Duodenal mucosa (tissue), 2 donors: ENCODE results near the gene TSPAN8.
"Not testable (repeated sequence)": the region's sequence is repeated elsewhere in the genome, so short reads cannot be mapped to it uniquely, and the experiment has no call there.

Experiments
- H3K27ac ChIP-seq: one replicate; pipeline ENCODE4 v1.7.0; 2013; ENCODE audit warnings: low read depth, low read length
- H3K27me3 ChIP-seq, 2 donors: one replicate each; pipeline ENCODE4 v1.7.0; 2013; ENCODE audit warnings: low read length in 2 of 2, control low read depth in 1 of 2; ENCODE audit not compliant: insufficient read depth in 2 of 2, control insufficient read depth in 1 of 2
- H3K36me3 ChIP-seq, 2 donors: one replicate each; pipeline ENCODE4 v1.7.0; 2013; ENCODE audit warnings: low read length in 2 of 2, control low read depth in 1 of 2; ENCODE audit not compliant: insufficient read depth in 2 of 2, control insufficient read depth in 1 of 2
- H3K4me1 ChIP-seq, 2 donors: one replicate each; pipeline ENCODE4 v1.7.0; 2013; ENCODE audit warnings: low read length in 2 of 2, control low read depth in 1 of 2; ENCODE audit not compliant: insufficient read depth in 2 of 2, control insufficient read depth in 1 of 2
- H3K4me3 ChIP-seq, 2 donors: one replicate each; pipeline ENCODE4 v1.7.0; 2013; ENCODE audit warnings: low read length in 2 of 2, low read depth in 1 of 2
- H3K9ac ChIP-seq, 2 donors: one replicate each; pipeline ENCODE4 v1.7.0; 2013; ENCODE audit warnings: low read length in 2 of 2, low read depth in 1 of 2
- H3K9me3 ChIP-seq, 2 donors: one replicate each; pipeline ENCODE4 v1.7.0; 2013; ENCODE audit warnings: low read length in 2 of 2, control low read depth in 1 of 2; ENCODE audit not compliant: control insufficient read depth in 1 of 2

TSPAN8 gene

DNA sequence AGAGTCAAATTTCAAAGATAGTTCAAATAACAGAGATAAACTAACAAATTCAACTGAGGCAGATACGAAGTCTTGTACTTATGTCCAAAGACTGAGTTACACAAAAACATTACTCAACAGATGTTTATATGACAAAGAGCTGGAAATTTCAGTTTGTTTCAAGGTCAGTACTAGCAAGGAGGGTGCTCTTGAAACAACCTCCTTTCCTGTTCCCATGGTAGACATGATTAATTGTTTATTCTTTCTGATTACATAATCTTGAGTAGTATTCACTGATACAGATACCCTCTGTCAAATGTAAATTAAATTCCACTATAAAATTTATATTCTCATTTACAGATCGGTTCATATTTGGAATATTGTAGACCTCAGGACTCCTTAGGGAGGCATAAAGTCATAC lies 23.4 kb downstream of the TSPAN8 start:
- Histone ChIP-seq H3K9ac (no peak overlapping the region), H3K9me3 (no peaks in the 10 kb centered on the region), H3K27ac (no peak overlapping the region), H3K4me1 (peaks cover 11 to 57% of the 10 kb centered on the region in 2 donors), H3K27me3 (no peaks in the 10 kb centered on the region), H3K36me3 (peaks cover 14 to 17% of the 10 kb centered on the region in 2 donors), H3K4me3 (no peak overlapping the region)

DNA sequence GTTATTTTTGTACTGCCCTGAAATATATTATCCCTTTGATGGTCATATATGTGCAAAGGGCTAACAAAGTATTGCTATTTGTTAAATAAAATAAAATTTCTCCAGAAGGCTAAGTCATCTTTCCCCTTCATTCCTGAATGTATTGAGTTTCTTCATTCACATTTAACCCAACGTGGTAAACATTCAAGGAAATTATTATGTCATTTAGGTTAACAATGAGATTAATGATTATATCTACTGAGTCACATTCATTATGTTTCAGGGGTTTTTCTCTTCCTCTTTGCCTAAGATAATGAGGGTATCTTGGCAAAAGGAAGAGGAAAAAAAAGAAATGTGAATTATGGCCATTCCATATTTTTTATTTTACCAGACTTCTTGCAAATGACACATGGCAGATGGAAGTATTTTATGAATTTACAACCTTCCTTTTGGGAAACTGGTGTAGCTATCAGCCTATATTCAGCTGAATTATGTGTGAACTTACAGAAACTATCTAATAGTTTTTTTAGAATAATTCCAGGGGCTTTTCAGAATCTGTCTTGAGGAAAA lies 27.2 kb downstream of the TSPAN8 start:
- Histone ChIP-seq H3K4me3 (no peak overlapping the region), H3K36me3 (peaks cover 14 to 22% of the 10 kb centered on the region in 2 donors), H3K9ac (no peak overlapping the region), H3K4me1 (peaks cover 9 to 39% of the 10 kb centered on the region in 2 donors), H3K27me3 (no peaks in the 10 kb centered on the region), H3K9me3 (no peaks in the 10 kb centered on the region), H3K27ac (no peak overlapping the region)

DNA sequence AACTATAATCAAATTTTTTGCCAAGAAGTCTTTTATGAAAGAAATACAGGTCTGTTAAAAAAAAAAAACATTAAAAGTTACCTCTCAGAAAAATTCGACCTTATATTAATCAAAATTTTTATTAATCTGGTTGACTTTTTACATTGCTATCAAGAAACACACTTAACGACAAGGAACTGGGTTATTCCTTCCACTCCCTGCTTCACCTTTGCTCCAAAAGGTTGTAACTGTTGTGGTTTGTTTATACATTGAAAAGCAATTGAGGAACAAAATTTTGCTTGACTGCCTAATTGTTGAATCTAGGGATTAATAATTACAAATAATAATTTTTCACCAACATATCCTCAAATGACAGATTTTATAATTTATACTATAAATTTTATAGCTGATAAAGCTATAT lies 28.4 kb downstream of the TSPAN8 start:
- H3K9me3 ChIP-seq = no peaks in the 10 kb centered on the region
- H3K27ac ChIP-seq = no peak overlapping the region
- peaks cover 9 to 33% of the 10 kb centered on the region in 2 donors for H3K4me1 ChIP-seq
- peaks cover 24 to 26% of the 10 kb centered on the region in 2 donors for H3K36me3 ChIP-seq
- no peak overlapping the region for H3K4me3 ChIP-seq
- H3K9ac ChIP-seq = no peak overlapping the region
- H3K27me3 ChIP-seq = no peaks in the 10 kb centered on the region

DNA sequence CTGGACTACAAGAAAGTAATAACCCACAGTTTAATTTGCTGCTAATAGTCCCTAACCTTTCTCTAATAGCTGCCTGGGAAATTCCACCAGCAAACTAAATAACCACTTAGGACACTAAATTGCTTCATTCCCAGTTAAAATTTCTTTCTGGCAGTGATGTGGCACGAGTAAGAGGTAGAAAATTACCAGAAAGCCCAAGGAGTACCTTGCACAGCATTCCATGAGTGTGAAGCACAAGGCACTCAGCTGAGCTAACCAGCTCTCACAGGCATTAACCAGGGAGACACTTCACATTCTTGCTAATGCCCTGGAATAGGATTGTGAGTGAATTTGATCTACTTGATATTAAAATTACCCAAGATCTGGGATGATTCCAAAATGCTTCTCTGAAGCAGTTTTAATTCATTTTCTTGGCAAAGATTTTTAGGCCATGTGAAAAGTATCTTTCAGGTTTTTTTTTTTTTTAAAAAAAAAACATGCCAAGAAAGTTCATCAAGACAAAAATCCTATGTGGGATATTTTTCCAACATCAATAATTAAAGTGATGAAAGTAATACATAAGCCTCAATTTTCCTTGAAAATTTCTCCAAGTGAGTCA lies 29.5 kb downstream of the TSPAN8 start:
- peaks cover 22 to 30% of the 10 kb centered on the region in 2 donors for H3K36me3 ChIP-seq
- no peak overlapping the region for H3K4me3 ChIP-seq
- H3K27me3 ChIP-seq = no peaks in the 10 kb centered on the region
- no peak overlapping the region for H3K9ac ChIP-seq
- peaks cover 9 to 23% of the 10 kb centered on the region in 2 donors for H3K4me1 ChIP-seq
- no peak overlapping the region for H3K27ac ChIP-seq
- no peaks in the 10 kb centered on the region for H3K9me3 ChIP-seq

DNA sequence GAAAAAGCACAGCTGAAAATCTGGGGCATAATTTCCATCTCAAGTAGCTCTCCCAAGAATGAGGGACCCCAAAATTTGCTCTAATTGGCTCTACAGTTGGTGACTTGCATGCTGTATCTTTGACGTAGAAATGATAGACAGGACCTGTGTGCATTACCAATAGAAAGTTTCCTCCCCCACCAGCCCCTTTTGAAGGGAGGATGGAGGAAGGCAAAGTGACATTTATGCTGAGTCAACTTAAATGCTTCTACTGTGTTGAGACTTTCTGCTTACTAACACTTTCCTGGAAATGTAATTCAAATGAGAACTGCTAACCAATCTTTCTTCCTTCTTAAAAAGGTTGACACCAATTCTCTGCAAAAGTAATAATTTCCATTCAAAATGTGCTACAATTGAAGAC lies 31.9 kb downstream of the TSPAN8 start:
- Histone ChIP-seq H3K27me3 (no peaks in the 10 kb centered on the region), H3K4me3 (no peak overlapping the region), H3K27ac (no peak overlapping the region), H3K36me3 (peaks cover 22 to 23% of the 10 kb centered on the region in 2 donors), H3K9me3 (no peaks in the 10 kb centered on the region), H3K4me1 (peaks cover 9% of the 10 kb centered on the region in 2 donors), H3K9ac (no peak overlapping the region)

DNA sequence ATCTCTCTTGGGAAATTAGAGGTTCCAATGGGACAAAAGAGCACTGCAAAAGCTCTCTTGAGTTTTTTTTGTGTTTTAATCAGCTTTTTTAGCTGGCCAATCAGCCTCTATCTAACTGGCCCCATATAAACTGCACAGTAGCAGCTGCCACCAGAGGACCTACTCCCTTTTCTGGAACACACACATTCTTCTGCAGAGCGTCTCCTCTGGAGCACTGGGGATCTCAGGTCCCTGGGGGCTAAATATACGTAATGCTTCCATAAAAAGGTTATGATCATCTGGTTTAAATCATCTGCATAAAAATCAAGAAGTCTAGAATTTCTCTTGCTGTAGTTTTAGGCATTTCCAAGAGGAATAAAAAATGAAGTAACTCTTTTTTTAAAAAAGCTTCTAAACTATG lies 32.3 kb downstream of the TSPAN8 start:
- no peak overlapping the region for H3K9ac ChIP-seq
- H3K36me3 ChIP-seq = peaks cover 22 to 23% of the 10 kb centered on the region in 2 donors
- no peaks in the 10 kb centered on the region for H3K9me3 ChIP-seq
- peaks cover 5 to 7% of the 10 kb centered on the region in 2 donors for H3K4me1 ChIP-seq
- H3K27me3 ChIP-seq = no peaks in the 10 kb centered on the region
- H3K4me3 ChIP-seq = no peak overlapping the region
- no peak overlapping the region for H3K27ac ChIP-seq

DNA sequence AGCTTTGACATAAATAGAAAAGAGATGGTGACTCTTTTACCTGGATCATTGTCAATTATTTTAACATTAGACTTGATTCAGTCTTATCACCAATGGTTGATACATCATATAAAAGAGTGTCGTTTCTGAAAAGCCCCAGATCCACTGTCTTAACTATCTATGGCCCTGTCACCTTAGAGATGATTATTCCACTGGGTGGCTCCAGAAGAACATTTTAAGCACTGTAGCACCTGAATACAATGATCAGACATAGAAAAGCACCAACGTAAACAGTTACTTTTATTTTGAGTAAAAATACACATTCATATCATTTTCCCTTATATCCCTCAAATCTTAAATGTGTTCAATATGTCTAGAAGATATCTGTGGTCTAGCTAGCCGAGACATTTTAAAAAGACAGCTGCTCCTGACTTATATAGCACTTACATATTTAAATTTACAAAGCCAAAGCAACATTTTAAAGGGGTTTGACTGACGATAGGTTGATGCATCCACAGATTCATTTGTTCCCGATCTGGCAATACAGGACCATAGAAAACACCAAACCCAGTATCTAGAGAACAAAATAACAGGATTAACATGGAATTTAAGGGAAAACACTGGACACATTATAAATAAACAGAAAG lies 32.9 kb downstream of the TSPAN8 start:
- Histone ChIP-seq H3K4me1 (peaks cover 0 to 2% of the 10 kb centered on the region in 2 donors), H3K36me3 (peaks cover 22 to 23% of the 10 kb centered on the region in 2 donors), H3K9ac (no peak overlapping the region), H3K27ac (no peak overlapping the region), H3K9me3 (no peaks in the 10 kb centered on the region), H3K4me3 (no peak overlapping the region), H3K27me3 (no peaks in the 10 kb centered on the region)

DNA sequence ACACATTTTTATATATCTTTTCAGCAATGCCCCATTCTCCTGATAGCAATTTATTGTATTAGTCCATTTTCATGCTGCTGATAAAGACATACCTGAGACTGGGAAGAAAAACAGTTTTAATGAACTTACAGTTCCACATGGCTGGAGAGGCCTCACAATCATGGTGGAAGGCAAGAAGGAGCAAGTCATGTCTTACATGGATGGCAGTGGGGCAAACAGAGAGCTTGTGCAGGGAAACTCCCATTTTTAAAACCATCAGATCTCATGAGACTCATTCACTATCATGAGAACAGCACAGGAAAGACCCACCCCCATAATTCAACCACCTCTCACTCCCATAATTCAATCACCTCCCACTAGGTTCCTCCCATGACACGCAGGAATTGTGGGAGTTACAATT lies 44.7 kb downstream of the TSPAN8 start:
- not testable (repeated sequence) for H3K9ac ChIP-seq, H3K9me3 ChIP-seq, H3K27ac ChIP-seq, H3K4me3 ChIP-seq, H3K27me3 ChIP-seq, H3K4me1 ChIP-seq
- peaks cover 4 to 15% of the 10 kb centered on the region in 2 donors for H3K36me3 ChIP-seq

DNA sequence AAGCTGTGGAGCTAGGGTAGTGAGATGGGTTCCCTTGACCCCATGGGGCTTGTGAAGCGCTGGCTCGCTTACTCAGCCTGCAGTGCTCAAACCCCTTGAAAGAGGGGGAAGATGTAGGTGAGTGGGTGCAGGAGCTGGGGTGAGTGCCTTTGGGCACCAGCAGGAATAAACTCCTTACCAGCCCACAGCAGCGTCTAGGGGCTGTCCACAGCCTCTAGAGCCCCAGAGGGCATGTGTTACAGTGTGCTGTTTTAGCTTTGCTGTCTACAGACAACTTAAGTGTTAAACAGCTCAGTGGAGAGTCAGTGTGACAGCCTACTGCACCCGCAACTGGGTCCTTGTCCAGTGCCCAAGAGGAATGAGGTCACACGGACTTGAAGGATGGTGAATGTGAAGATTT lies 48.0 kb downstream of the TSPAN8 start:
- Histone ChIP-seq H3K4me3 (no peak overlapping the region), H3K27me3 (no peaks in the 10 kb centered on the region), H3K27ac (no peak overlapping the region), H3K36me3 (peaks cover 4 to 8% of the 10 kb centered on the region in 2 donors), H3K9me3 (peaks cover 0 to 7% of the 10 kb centered on the region in 2 donors), H3K4me1 (no peaks in the 10 kb centered on the region), H3K9ac (no peak overlapping the region)

DNA sequence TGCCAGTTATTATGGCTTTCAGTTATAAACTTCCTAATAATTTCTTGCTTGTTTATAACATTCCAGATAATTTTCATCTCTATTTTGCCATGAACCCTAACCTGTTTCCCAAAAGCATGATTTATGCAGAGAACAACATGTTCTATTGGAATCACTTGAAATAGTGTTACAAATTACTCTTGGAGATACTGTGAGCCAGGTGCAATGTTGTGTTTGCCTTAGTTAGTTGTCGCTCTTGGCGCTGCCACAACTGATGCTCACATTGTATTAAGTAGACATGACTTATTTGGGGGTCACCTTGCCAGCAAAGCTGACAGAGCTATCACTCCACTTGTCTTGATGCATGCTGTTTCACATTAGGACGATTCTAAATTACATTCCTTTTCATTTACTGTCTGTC lies 49.4 kb downstream of the TSPAN8 start:
- peaks cover 0 to 3% of the 10 kb centered on the region in 2 donors for H3K9me3 ChIP-seq
- no peak overlapping the region for H3K27ac ChIP-seq
- no peaks in the 10 kb centered on the region for H3K4me1 ChIP-seq
- no peak overlapping the region for H3K4me3 ChIP-seq
- H3K27me3 ChIP-seq = no peaks in the 10 kb centered on the region
- H3K9ac ChIP-seq = no peak overlapping the region
- peaks cover 4 to 8% of the 10 kb centered on the region in 2 donors for H3K36me3 ChIP-seq
